Effector memory CD8-positive, alpha-beta T cell (primary cell): ENCODE results near the gene CDH23.

Experiments used
- ATAC-seq: fragments of 150-1000 bp; cut with Tn5 transposase; replicated peaks from 2 replicates; pipeline ENCODE4 v1.10.0; 2021; ENCODE audit warnings: mild to moderate bottlenecking, moderate library complexity
- DNase-seq, 3 experiments: peaks; one replicate each; pipeline ENCODE4 v3.0.0; 2021
- H3K27ac Mint-ChIP-seq, 2 donors: one replicate each; pipeline ENCODE4 v1.8.0; 2022; ENCODE audit warnings: mild to moderate bottlenecking in 2 of 2, mixed read lengths in 2 of 2, moderate library complexity in 2 of 2
- H3K27me3 Mint-ChIP-seq, 2 donors: one replicate each; pipeline ENCODE4 v1.8.0; 2022; ENCODE audit warnings: mixed read lengths in 2 of 2
- H3K36me3 Mint-ChIP-seq: one replicate; pipeline ENCODE4 v1.8.0; 2022; ENCODE audit warnings: mild to moderate bottlenecking, moderate library complexity, mixed read lengths; ENCODE audit not compliant: insufficient read depth
- H3K4me1 Mint-ChIP-seq, 2 donors: one replicate each; pipeline ENCODE4 v1.8.0; 2022; ENCODE audit warnings: low read depth in 2 of 2, mixed read lengths in 2 of 2
- H3K4me3 Mint-ChIP-seq, 2 donors: one replicate each; pipeline ENCODE4 v1.8.0; 2022; ENCODE audit warnings: mild to moderate bottlenecking in 2 of 2, mixed read lengths in 2 of 2, moderate library complexity in 2 of 2
- H3K9me3 Mint-ChIP-seq, 2 donors: one replicate each; pipeline ENCODE4 v1.8.0; 2022; ENCODE audit warnings: mixed read lengths in 2 of 2

CDH23 gene

DNA sequence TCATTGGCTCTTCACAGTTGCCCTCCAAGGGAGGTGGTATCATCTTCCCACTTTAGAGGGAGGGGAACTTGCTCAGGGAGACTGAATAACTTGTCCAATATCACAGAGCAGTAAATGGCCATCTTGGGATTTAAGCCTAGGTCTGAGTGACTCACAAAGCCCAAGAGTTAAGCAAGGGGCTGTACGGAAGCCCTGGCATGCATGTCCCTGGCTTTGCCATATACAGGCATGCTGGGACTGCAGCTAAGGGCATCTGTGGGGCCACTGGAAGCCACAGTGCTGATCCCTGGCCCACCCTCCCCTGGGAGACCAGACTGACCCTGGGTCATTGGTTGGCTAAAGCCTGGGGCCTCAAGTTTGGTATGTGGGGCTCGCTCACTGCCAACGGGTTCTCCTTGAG, 373.5 kb downstream of the CDH23 start:
- H3K27me3 Mint-ChIP-seq: no peaks in the 10 kb centered on the region
- H3K4me3 Mint-ChIP-seq: peak overlapping the region; percentile 96 to 97
- H3K36me3 Mint-ChIP-seq: peaks cover 59% of the 10 kb centered on the region
- H3K27ac Mint-ChIP-seq: peak overlapping the region; percentile 96 to 97
- H3K9me3 Mint-ChIP-seq: no peaks in the 10 kb centered on the region
- no peak for ATAC-seq
- H3K4me1 Mint-ChIP-seq: peaks cover 76 to 78% of the 10 kb centered on the region in 2 donors
- no peak for DNase-seq

DNA sequence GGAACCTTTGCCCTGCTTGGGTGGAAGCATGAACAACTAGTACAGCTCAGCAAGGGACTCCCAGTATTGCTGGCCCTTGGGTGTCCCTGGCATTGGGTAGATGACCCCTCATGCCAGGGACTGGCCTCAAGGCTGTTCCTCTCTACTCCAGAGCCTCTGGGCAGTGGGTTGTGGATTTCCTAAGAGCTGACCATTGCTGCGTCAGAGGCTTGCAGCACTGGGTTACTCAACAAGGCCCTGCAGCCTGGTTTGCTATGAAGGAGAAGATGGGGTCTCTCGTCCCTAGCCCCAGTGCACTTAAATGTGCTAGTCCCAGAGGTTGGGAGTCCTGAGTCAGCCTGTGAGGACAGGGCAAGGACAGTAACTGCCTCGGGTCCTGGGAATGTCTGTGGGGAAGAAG, 374.1 kb downstream of the CDH23 start:
- Mint-ChIP-seq H3K27me3 (no peaks in the 10 kb centered on the region), H3K36me3 (peaks cover 55% of the 10 kb centered on the region), H3K9me3 (no peaks in the 10 kb centered on the region), H3K4me3 (peak overlapping the region; percentile 96 to 97), H3K27ac (peak overlapping the region; percentile 96 to 97), H3K4me1 (peaks cover 76 to 78% of the 10 kb centered on the region in 2 donors)
- ATAC-seq (no peak), DNase-seq (no peak)

DNA sequence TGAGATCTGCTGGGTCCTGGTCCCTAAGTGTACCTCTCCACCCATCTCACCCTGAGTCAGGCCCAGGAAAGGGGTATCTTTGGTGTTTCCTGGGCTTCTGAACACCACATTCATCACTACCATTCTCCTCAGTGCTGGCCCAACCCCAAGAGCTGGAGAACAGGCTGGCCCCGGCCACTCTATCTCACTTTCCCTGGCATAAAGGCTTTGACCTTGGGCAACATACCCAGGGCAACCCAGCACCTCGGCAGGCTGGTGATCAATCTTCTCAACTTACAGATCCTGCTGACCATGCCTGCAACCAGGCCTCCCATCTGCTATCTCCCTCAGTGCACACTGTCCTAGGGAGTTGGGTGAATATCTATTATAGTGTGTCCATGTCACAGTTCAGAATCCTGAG, 374.5 kb downstream of the CDH23 start:
- ATAC-seq: no peak
- DNase-seq: no peak
- Mint-ChIP-seq H3K4me1 (peaks cover 77 to 78% of the 10 kb centered on the region in 2 donors), H3K27me3 (no peaks in the 10 kb centered on the region), H3K36me3 (peaks cover 51% of the 10 kb centered on the region), H3K4me3 (peak overlapping the region; percentile 96 to 97), H3K9me3 (no peaks in the 10 kb centered on the region), H3K27ac (peak overlapping the region; percentile 96 to 97)

DNA sequence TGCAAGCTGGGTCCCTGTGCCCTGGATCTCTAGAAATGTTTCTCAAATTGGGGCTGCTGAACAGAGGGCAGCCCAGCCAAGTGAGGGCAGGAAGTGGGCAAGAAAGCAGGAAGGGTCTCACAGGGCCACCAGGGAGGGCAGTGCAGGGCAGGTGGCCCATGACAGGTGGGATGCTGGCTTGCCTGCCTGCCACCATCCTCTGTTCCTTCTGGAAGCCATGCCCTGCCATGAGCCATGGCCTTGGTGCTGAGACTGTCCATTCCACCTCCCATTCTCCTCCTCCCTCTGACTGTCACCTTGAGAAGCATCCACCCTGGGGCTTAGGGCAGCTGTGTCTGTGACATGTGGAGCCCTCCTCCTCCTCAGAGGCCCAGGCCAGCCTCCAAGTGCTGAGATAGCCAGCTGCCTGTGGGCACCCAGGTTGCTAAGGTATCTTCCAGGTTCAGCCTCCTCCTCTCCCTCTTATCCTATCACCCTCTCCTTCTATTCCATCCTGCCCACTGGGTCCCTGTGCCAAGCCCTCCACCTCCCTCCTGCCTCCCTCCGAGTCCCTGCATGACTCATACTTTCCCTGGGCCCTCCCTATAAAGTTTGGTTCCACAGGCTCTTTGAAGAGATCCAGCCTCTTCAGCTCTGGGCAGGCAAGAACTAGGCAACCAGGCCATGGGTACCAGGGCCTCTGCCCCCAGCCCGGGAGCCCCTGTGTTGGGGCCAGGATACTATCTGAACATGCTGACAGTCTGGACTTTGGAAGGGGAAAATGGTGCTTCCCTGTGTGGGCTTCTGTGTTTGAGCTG, 375.3 kb downstream of the CDH23 start:
- peaks cover 44% of the 10 kb centered on the region for H3K36me3 Mint-ChIP-seq
- ATAC-seq (no peak), DNase-seq (no peak)
- H3K9me3 Mint-ChIP-seq: no peaks in the 10 kb centered on the region
- H3K4me3 Mint-ChIP-seq: peak overlapping the region; percentile 96 to 97
- peak overlapping the region; percentile 96 to 97 for H3K27ac Mint-ChIP-seq
- H3K27me3 Mint-ChIP-seq: no peaks in the 10 kb centered on the region
- H3K4me1 Mint-ChIP-seq: peaks cover 75% of the 10 kb centered on the region in 2 donors

DNA sequence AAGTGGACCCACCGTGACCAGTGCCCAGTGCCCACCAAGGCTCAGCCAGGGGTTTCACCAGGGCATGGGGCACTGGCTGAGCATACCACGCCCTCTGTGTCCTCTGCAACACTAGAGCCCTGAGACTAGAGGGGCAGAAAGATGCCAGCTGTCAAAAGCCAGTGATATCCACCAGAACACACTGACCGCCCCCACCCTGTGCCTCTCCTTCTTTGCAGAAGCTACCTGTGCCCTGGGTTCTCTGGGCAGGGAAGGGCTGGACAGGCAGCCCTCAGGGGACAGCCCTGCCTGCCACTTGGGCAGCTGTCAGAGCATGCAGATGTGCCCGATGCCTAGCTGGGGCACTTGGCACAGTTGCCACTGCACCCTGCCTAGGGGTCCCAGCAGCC, 376.1 kb downstream of the CDH23 start:
- H3K36me3 Mint-ChIP-seq: peaks cover 37% of the 10 kb centered on the region
- H3K4me1 Mint-ChIP-seq: peaks cover 67 to 73% of the 10 kb centered on the region in 2 donors
- peak overlapping the region; percentile 96 to 97 for H3K27ac Mint-ChIP-seq
- ATAC-seq (no peak), DNase-seq (no peak)
- H3K9me3 Mint-ChIP-seq: no peaks in the 10 kb centered on the region
- peak overlapping the region; percentile 96 to 97 for H3K4me3 Mint-ChIP-seq
- no peaks in the 10 kb centered on the region for H3K27me3 Mint-ChIP-seq

DNA sequence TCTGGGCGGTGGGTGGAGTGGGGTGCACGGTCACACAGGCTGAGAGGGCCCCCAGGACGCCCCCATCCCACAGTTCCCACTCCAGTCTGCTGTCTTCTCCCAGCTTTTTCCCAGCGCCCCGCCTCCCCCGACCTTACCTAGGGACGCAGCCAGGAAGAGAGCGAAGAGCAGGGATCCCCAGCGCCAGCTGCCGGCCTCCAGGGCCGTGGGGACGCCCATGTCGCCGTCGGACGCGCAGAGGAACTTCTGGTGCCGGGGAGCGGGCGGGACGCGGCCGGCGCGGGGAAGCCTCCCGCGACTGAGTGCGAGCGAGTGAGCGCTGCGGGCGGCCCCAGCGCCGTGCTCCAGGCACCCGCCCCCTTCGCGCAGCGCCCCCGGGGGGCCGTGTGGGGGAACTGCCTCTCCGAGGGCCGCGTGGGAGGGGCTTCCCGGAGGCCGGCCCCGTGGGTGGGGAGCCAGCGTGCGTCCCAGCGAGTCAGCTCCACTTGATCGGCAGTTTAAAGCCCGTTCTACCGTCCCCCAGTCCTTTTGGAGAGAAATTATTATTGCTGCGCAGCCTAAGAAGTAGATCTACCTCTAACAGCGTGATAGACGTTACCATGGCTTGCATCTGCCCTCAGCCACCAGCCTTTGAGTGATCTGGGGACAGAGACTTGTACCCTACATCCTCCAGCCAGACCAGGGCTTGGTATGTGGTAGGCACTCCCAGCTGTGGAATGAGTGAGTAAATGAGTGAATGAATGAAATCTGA, 376.7 kb downstream of the CDH23 start, which contains the start of gene VSIR:
VSIR (minus strand) TSS at position 300 of the 751 bp plus-strand sequence; CDS start at position 219, 81 bp downstream.
- ATAC-seq: peak; percentile 74
- Mint-ChIP-seq H3K36me3 (peaks cover 31% of the 10 kb centered on the region), H3K27me3 (no peaks in the 10 kb centered on the region), H3K27ac (peak within 1 kb of the TSS; percentile 96 to 97), H3K4me1 (peaks cover 61 to 69% of the 10 kb centered on the region in 2 donors), H3K4me3 (peak within 1 kb of the TSS; percentile 96 to 97), H3K9me3 (no peaks in the 10 kb centered on the region)
- DNase-seq: peak; percentile 94 to 100 (median 98)

DNA sequence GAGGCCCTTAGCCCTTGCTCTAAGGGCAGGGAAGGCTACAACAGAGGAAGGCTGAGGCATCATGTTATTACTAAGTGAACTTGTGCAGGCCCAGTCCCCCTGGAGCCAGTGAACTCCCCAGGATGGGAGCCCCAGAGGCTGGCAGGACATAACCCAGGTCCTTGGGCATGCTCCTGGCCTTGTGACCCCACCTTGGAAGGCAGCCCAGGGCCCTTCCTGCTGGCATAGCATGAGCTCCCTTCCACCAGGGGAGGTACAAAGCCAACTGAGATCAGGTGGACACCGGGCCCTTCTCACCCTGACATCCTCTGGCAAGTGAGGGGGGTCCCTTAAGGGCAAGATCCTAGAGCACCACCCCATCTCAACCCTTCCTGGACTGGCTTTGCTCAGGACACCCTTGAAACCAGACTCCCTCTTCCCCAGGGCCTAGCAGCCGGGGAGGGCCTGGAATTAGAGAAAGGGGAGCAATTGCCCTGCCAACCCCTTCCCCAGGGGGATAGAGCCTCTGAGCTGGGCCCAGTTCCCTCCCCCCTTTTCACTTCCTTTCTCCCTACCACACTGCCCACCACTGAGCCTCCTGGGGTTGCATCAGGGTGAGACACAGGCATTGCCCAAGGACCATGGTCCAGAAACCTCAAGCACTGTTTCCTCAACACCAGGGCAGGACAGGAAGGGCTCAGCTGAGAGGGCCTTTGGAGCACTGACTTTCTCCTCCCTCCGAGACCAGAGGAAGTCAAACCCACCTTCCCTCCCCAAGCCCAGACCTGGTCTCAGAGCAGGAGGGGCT, 378.4 kb downstream of the CDH23 start:
- peaks cover 48 to 53% of the 10 kb centered on the region in 2 donors for H3K4me1 Mint-ChIP-seq
- H3K27me3 Mint-ChIP-seq: no peaks in the 10 kb centered on the region
- peak overlapping the region; percentile 96 to 97 for H3K4me3 Mint-ChIP-seq
- no peaks in the 10 kb centered on the region for H3K9me3 Mint-ChIP-seq
- no peak for ATAC-seq
- peak overlapping the region; percentile 96 to 97 for H3K27ac Mint-ChIP-seq
- peaks cover 16% of the 10 kb centered on the region for H3K36me3 Mint-ChIP-seq
- DNase-seq: no peak

DNA sequence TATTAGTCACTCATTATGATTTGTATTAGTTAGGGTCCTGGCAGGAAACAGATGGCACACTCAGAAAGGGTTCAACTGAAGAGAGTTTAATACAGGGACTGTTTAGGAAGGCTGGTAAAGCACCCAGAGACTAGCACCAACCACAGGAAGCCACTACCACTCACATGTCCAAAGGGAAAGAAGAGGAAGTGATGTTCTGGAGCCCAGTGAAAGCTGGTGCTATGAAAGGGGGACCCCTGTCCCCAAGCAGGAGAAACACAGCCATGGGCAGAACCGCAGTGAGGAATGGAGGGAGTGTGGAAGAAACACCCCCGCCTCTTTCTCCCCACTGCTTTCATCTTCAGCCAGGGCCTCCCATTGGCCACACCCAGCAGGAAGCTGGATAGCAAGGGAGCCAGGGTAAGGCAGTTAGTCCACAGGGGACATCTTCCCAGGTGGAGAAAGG, 379.8 kb downstream of the CDH23 start:
- Mint-ChIP-seq H3K4me1 (peaks cover 37 to 42% of the 10 kb centered on the region in 2 donors), H3K4me3 (no peak overlapping the region), H3K27ac (peak overlapping the region; percentile 46 to 87), H3K27me3 (no peaks in the 10 kb centered on the region), H3K9me3 (no peaks in the 10 kb centered on the region), H3K36me3 (peaks cover 16% of the 10 kb centered on the region)
- ATAC-seq: no peak
- DNase-seq: no peak

DNA sequence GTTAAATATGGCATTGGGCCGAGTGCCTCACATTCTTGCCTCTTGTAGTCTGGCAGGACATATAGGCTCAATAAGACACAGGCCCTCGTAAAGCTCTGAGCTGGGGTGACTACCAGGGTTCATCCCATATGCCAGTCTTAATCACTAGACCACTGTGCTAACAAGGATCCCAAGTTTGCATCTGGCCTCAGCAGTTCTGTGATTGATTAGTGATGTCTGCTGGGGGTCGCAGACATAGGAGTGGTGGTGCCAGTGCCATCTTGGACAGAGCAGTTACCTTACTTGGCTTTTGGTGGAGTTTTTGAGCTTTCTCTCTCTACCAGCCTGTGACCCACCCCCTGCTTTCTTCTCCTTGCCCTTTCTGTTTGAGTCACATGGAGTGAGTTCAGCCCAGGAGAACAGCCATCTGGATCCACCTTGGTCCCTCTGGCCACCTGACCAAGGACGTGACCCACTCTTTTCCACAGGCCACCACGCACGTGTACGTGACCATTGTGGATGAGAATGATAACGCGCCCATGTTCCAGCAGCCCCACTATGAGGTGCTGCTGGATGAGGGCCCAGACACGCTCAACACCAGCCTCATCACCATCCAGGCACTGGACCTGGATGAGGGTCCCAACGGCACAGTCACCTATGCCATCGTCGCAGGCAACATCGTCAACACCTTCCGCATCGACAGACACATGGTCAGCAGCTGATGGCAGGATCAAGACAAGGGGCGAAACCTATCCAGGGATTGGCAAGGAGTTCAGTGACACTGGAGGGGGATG, 380.7 kb downstream of the CDH23 start:
- Mint-ChIP-seq H3K27me3 (peaks cover 0 to under 1% of the 10 kb centered on the region in 2 donors), H3K27ac (no peak overlapping the region), H3K4me3 (no peak overlapping the region), H3K9me3 (no peaks in the 10 kb centered on the region), H3K4me1 (peaks cover 28 to 33% of the 10 kb centered on the region in 2 donors), H3K36me3 (peaks cover 13% of the 10 kb centered on the region)
- no peak for ATAC-seq
- no peak for DNase-seq

DNA sequence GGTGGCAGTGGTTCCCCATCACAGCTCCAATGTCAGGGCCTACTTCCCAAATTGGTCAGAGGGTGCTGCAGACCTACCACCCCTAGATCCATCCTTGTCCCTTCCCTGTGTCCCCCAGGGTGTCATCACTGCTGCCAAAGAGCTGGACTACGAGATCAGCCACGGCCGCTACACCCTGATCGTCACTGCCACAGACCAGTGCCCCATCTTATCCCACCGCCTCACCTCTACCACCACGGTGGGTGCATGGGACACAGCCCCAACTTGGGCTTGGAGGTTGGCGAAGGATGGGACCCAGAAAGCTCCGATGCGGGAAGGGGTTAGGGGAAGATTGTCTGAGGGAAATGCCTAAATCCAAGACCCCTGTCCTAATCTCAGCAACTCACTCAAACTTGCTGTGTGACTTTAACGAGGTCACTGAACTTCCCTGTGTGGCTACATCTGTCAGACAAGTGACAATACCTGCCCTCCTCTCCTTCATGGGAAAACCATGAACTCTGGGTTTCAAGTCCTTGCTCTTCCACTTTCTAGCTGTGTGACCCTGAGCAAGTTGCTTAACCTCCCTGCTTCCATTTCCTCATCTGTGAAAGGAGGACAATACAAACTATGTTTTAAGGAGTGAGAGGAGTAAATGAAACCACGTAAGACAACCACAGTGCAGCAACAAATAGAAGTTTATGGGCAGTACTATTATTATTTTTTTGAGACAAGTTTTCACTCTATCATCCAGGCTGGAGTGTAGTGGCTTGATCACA, 381.5 kb downstream of the CDH23 start:
- Mint-ChIP-seq H3K27ac (no peak overlapping the region), H3K4me3 (no peak overlapping the region), H3K9me3 (no peaks in the 10 kb centered on the region), H3K4me1 (peaks cover 30 to 33% of the 10 kb centered on the region in 2 donors), H3K27me3 (peaks cover 0 to 9% of the 10 kb centered on the region in 2 donors), H3K36me3 (peaks cover 6% of the 10 kb centered on the region)
- DNase-seq (no peak), ATAC-seq (no peak)

DNA sequence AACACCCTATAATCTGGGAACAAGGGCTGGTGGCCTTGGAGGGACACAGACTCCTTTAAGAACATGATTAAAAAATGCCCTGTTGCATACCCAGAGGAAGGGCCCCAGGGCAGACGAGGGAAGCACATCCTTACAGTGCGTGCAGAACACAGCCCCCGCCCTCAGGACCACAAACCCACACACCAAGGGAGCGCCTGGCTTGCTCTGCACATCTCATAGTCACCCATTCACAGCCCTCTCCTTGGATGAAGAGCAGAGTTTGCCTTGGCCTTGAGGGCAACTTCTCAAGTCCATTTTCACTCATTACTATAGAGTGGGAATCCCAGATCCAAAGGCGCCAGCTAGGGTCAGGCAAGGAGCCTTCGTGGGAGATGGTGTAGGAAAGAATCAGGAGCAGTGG, 382.9 kb downstream of the CDH23 start:
- Mint-ChIP-seq H3K36me3 (no peaks in the 10 kb centered on the region), H3K27ac (no peak overlapping the region), H3K27me3 (peaks cover 0 to 12% of the 10 kb centered on the region in 2 donors), H3K4me3 (no peak overlapping the region), H3K9me3 (no peaks in the 10 kb centered on the region), H3K4me1 (peaks cover 21 to 22% of the 10 kb centered on the region in 2 donors)
- no peak for ATAC-seq
- no peak for DNase-seq

DNA sequence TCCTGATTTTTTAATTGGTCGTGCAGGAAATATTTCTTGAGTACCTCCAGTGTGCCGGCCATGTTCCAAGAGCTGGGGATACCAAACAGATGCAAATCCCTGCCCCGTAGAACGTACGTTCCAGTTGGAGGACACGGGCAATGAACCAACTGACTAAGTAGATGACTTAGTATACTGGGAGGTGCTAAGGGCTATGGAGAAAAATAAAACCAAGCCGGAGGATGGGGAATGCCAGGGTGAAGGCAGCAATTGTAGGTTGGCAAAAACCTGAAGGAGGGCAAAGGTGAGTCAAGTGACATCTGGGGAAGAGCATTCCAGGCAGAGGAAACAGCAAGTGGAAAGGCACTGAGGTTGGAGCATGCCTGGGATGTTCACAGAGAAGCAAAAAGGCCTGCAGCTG, 383.4 kb downstream of the CDH23 start:
- Mint-ChIP-seq H3K4me1 (peaks cover 16 to 19% of the 10 kb centered on the region in 2 donors), H3K27me3 (peaks cover 0 to 12% of the 10 kb centered on the region in 2 donors), H3K9me3 (no peaks in the 10 kb centered on the region), H3K36me3 (no peaks in the 10 kb centered on the region), H3K4me3 (no peak overlapping the region), H3K27ac (no peak overlapping the region)
- no peak for DNase-seq
- no peak for ATAC-seq
